Right lobe of liver (tissue), 6 donors: ENCODE results near the gene STAT3. TPM values are rescaled to one million over a fixed set of nuclear protein-coding genes. Genes with fewer than 3 reads are reported as not detected.

Source experiments
- ATAC-seq, 4 donors: fragments of 200-7000 bp; cut with Tn5 transposase; one replicate each; pipeline ENCODE4 v1.9.1; 2020; ENCODE audit warnings: mild to moderate bottlenecking in 4 of 4, moderate library complexity in 4 of 4
- DNase-seq, 3 donors: peaks; one replicate each; pipeline ENCODE4 v3.0.0-alpha.2; 2020
- H3K27ac ChIP-seq, 3 donors: fragments of 200-600 bp; one replicate each; pipeline ENCODE4 v1.8.0; 2022
- H3K27me3 ChIP-seq, 2 donors: fragments of 200-600 bp; one replicate each; pipeline ENCODE4 v1.8.0; 2022
- H3K36me3 ChIP-seq, 4 donors: fragments of 200-600 bp; sonication (generic) in 1 of 4; one replicate each; pipeline versions ENCODE4 v1.5.1 to v1.8.0; 2017 to 2022; ENCODE audit warnings: control low read depth in 1 of 4
- H3K4me1 ChIP-seq, 4 donors: fragments of 200-600 bp; sonication (generic) in 1 of 4; one replicate each; pipeline versions ENCODE4 v1.5.1 to v1.8.0; 2017 to 2022; ENCODE audit warnings: control low read depth in 1 of 4
- H3K4me3 ChIP-seq, 3 donors: fragments of 200-600 bp; one replicate each; pipeline ENCODE4 v1.8.0; 2022
- H3K9me3 ChIP-seq, 4 donors: fragments of 200-600 bp; sonication (generic) in 1 of 4; one replicate each; pipeline versions ENCODE4 v1.5.1 to v1.8.0; 2017 to 2022; ENCODE audit warnings: control low read depth in 1 of 4
- CTCF ChIP-seq, 4 donors: fragments of 200-600 bp in 3 of 4; fragments of 450-650 bp in 1 of 4; IDR thresholded peaks; one replicate each; pipeline versions ENCODE4 v1.5.1 to v1.8.0; 2016 to 2022; ENCODE audit warnings: antibody characterized with exemption in 4 of 4, mild to moderate bottlenecking in 2 of 4
- POLR2A ChIP-seq: fragments of 450-650 bp; IDR thresholded peaks from one replicate; pipeline ENCODE4 v1.6.1; 2017; ENCODE audit warnings: antibody characterized with exemption, mild to moderate bottlenecking
- WGBS: methylation state at CpG from one replicate; pipeline ENCODE4 v1.1.6; 2018; ENCODE audit warnings: low coverage, low lambda C conversion rate; ENCODE audit not compliant: insufficient coverage; ENCODE audit errors: missing lambda C conversion rate; 5-methylcytosine and 5-hydroxymethylcytosine counted together
- intact Hi-C, 2 donors: fragments of 100-400 bp; cut with DNase I; formaldehyde crosslinking; loops; one replicate each; pipeline versions ENCODE4 v1.11.2 to v1.14.1; 2022
- total RNA-seq, 6 experiments: library from RNA; depleted of rRNA in 2 of 6; stranded (reverse); fragments of >200 nt in 2 of 6; fragmentation: NEBNext Ultra II Directional in 3 of 6; extraction: Animal tissue kit (Norgen Biotek cat#: 25700) in 3 of 6; gene quantifications; one replicate each; pipeline versions ENCODE4 v1.1.0 to v1.2.4, GENCODE V29; 2016 to 2023
- donor health status: DM: no; HTN: yes; CAD: no.
- donor health status: DM: no; HTN: no; CAD: no.
- donor health status: DM: no; HTN: no; CAD: no.
- donor health status: DM: no; HTN: yes; CAD: no.
- donor health status: DM: no; HTN: yes; CAD: no.

STAT3 gene
- total RNA-seq, 6 experiments from 2014 or later: 108 to 267 (median 208) TPM

- ATAC-seq (no peak), DNase-seq (no peak)
- Histone ChIP-seq H3K4me1 (peaks cover 0 to 25% (median 10%) of the 10 kb centered on the region in 4 donors), H3K4me3 (no peak overlapping the region), H3K27ac (peak overlapping the region in 2 of 3 donors; percentile 43 to 68), H3K9me3 (no peaks in the 10 kb centered on the region), H3K27me3 (no peaks in the 10 kb centered on the region), H3K36me3 (peaks cover 0 to 23% (median 6%) of the 10 kb centered on the region in 4 donors)
- TF ChIP-seq CTCF (IDR thresholded peaks at IDR 0.05) (no peak), POLR2A (no peak)
- intact Hi-C loops: loop anchor here in 1 of 2 donors (10.0 kb wide), 1 partner anchor 94 kb away; no protein-coding TSS in a partner anchor
- WGBS: 60% methylated on average over 9 of the region's 9 CpGs
Measured at GRCh38 chr17:42310787-42311215, 77.4 kb downstream of the STAT3 start.

- ATAC-seq (no peak), DNase-seq (no peak)
- Histone ChIP-seq H3K27ac (no peak overlapping the region), H3K36me3 (peaks cover 0 to 17% (median 3%) of the 10 kb centered on the region in 4 donors), H3K9me3 (no peaks in the 10 kb centered on the region), H3K27me3 (no peaks in the 10 kb centered on the region), H3K4me3 (no peak overlapping the region), H3K4me1 (peaks cover 0 to 25% (median 10%) of the 10 kb centered on the region in 4 donors)
- no peak for TF ChIP-seq POLR2A
- no peak for TF ChIP-seq CTCF (IDR thresholded peaks at IDR 0.05)
- intact Hi-C loops: loop anchor here in 1 of 2 donors (10.0 kb wide), 1 partner anchor 95 kb away; no protein-coding TSS in a partner anchor
- WGBS: 86% methylated on average over 7 of the region's 19 CpGs
Measured at GRCh38 chr17:42309986-42310786, 78.1 kb downstream of the STAT3 start.

GRCh38 chr17:42309142-42309541 is 79.1 kb downstream of the STAT3 start:
- H3K9me3 ChIP-seq: no peaks in the 10 kb centered on the region
- H3K36me3 ChIP-seq: peaks cover 0 to 7% (median 1%) of the 10 kb centered on the region in 4 donors
- no peak overlapping the region for H3K4me3 ChIP-seq
- intact Hi-C loops: no loop called here
- no peak overlapping the region for H3K27ac ChIP-seq
- TF ChIP-seq CTCF (IDR thresholded peaks at IDR 0.05): no peak
- TF ChIP-seq POLR2A: no peak
- ATAC-seq (no peak), DNase-seq (no peak)
- WGBS: 100% methylated on average over 1 of the region's 9 CpGs
- peaks cover 0 to 25% (median 10%) of the 10 kb centered on the region in 4 donors for H3K4me1 ChIP-seq
- no peaks in the 10 kb centered on the region for H3K27me3 ChIP-seq

GRCh38 chr17:42308446-42308845 is 79.8 kb downstream of the STAT3 start:
- intact Hi-C loops: no loop called here
- TF ChIP-seq POLR2A (no peak), CTCF (IDR thresholded peaks at IDR 0.05) (no peak)
- no peaks in the 10 kb centered on the region for H3K9me3 ChIP-seq
- ATAC-seq (no peak), DNase-seq (no peak)
- H3K4me3 ChIP-seq: no peak overlapping the region
- no peaks in the 10 kb centered on the region for H3K36me3 ChIP-seq
- H3K27ac ChIP-seq: no peak overlapping the region
- H3K4me1 ChIP-seq: peaks cover 0 to 25% (median 10%) of the 10 kb centered on the region in 4 donors
- 77% methylated on average over 3 of the region's 7 CpGs for WGBS
- no peaks in the 10 kb centered on the region for H3K27me3 ChIP-seq
